Measurements from ENCODE around the gene PPP1R9A.

Gene PPP1R9A

GRCh38 chr7:94972296-94972695, 64.9 kb downstream of the PPP1R9A start:
- no peaks in the 10 kb centered on the region for H3K36me3 ChIP-seq (ENCODE audit: control insufficient read depth, insufficient read depth, low read length)
- no peaks in the 10 kb centered on the region for H3K9me3 ChIP-seq (ENCODE audit: control insufficient read depth, low read length)
- H3K27me3 ChIP-seq (replicated peaks; ENCODE audit: control insufficient read depth, insufficient read depth, low read length, poor library complexity, severe bottlenecking): no peaks in the 10 kb centered on the region
- H3K27ac ChIP-seq (ENCODE audit: insufficient read depth, low read length, poor library complexity, severe bottlenecking): no peak overlapping the region
- no peak for DNase-seq
- no peaks in the 10 kb centered on the region for H3K4me1 ChIP-seq (ENCODE audit: control insufficient read depth, insufficient read depth, low read length, poor library complexity, severe bottlenecking)
- H3K4me3 ChIP-seq (ENCODE audit: insufficient read depth, low read depth, low read length, poor library complexity, severe bottlenecking): no peak overlapping the region

GRCh38 chr7:94973844-94974243, 66.5 kb downstream of the PPP1R9A start:
- DNase-seq: no peak
- H3K27me3 ChIP-seq (replicated peaks; ENCODE audit: control insufficient read depth, insufficient read depth, low read length, poor library complexity, severe bottlenecking): no peaks in the 10 kb centered on the region
- H3K36me3 ChIP-seq (ENCODE audit: control insufficient read depth, insufficient read depth, low read length): no peaks in the 10 kb centered on the region
- H3K27ac ChIP-seq (ENCODE audit: insufficient read depth, low read length, poor library complexity, severe bottlenecking): no peak overlapping the region
- H3K9me3 ChIP-seq (ENCODE audit: control insufficient read depth, low read length): no peaks in the 10 kb centered on the region
- H3K4me1 ChIP-seq (ENCODE audit: control insufficient read depth, insufficient read depth, low read length, poor library complexity, severe bottlenecking): no peaks in the 10 kb centered on the region
- H3K4me3 ChIP-seq (ENCODE audit: insufficient read depth, low read depth, low read length, poor library complexity, severe bottlenecking): no peak overlapping the region

- no peak for DNase-seq
- no peaks in the 10 kb centered on the region for H3K36me3 ChIP-seq (ENCODE audit: control insufficient read depth, insufficient read depth, low read length)
Measured at GRCh38 chr7:94974423-94974822, 67.0 kb downstream of the PPP1R9A start.

GRCh38 chr7:94975336-94975735, 67.9 kb downstream of the PPP1R9A start:
- DNase-seq: no peak
- Histone ChIP-seq H3K9me3 (ENCODE audit: control insufficient read depth, low read length) (no peaks in the 10 kb centered on the region), H3K4me3 (ENCODE audit: insufficient read depth, low read depth, low read length, poor library complexity, severe bottlenecking) (no peak overlapping the region), H3K4me1 (ENCODE audit: control insufficient read depth, insufficient read depth, low read length, poor library complexity, severe bottlenecking) (no peaks in the 10 kb centered on the region), H3K27ac (ENCODE audit: insufficient read depth, low read length, poor library complexity, severe bottlenecking) (no peak overlapping the region), H3K27me3 (replicated peaks; ENCODE audit: control insufficient read depth, insufficient read depth, low read length, poor library complexity, severe bottlenecking) (no peaks in the 10 kb centered on the region), H3K36me3 (ENCODE audit: control insufficient read depth, insufficient read depth, low read length) (no peaks in the 10 kb centered on the region)

More at GRCh38 chr7:94974423-94974822, 67.0 kb downstream of the PPP1R9A start:
- H3K4me1 ChIP-seq (ENCODE audit: control insufficient read depth, insufficient read depth, low read length, poor library complexity, severe bottlenecking): no peaks in the 10 kb centered on the region
- no peaks in the 10 kb centered on the region for H3K9me3 ChIP-seq (ENCODE audit: control insufficient read depth, low read length)
- H3K4me3 ChIP-seq (ENCODE audit: insufficient read depth, low read depth, low read length, poor library complexity, severe bottlenecking): no peak overlapping the region
- no peaks in the 10 kb centered on the region for H3K27me3 ChIP-seq (replicated peaks; ENCODE audit: control insufficient read depth, insufficient read depth, low read length, poor library complexity, severe bottlenecking)
- H3K27ac ChIP-seq (ENCODE audit: insufficient read depth, low read length, poor library complexity, severe bottlenecking): no peak overlapping the region

GRCh38 chr7:94980418-94981142, 73.2 kb downstream of the PPP1R9A start:
- no peak for DNase-seq
- H3K36me3 ChIP-seq (ENCODE audit: control insufficient read depth, insufficient read depth, low read length): no peaks in the 10 kb centered on the region
- H3K4me1 ChIP-seq (ENCODE audit: control insufficient read depth, insufficient read depth, low read length, poor library complexity, severe bottlenecking): no peaks in the 10 kb centered on the region
- H3K4me3 ChIP-seq (ENCODE audit: insufficient read depth, low read depth, low read length, poor library complexity, severe bottlenecking): no peak overlapping the region
- no peak overlapping the region for H3K27ac ChIP-seq (ENCODE audit: insufficient read depth, low read length, poor library complexity, severe bottlenecking)
- no peaks in the 10 kb centered on the region for H3K27me3 ChIP-seq (replicated peaks; ENCODE audit: control insufficient read depth, insufficient read depth, low read length, poor library complexity, severe bottlenecking)
- H3K9me3 ChIP-seq (ENCODE audit: control insufficient read depth, low read length): no peaks in the 10 kb centered on the region

- DNase-seq: no peak
Measured at GRCh38 chr7:94995921-94996320, 88.5 kb downstream of the PPP1R9A start.

GRCh38 chr7:94996369-94996768, 89.0 kb downstream of the PPP1R9A start:
- no peak for DNase-seq
- no peaks in the 10 kb centered on the region for H3K27me3 ChIP-seq (replicated peaks; ENCODE audit: control insufficient read depth, insufficient read depth, low read length, poor library complexity, severe bottlenecking)
- H3K4me3 ChIP-seq (ENCODE audit: insufficient read depth, low read depth, low read length, poor library complexity, severe bottlenecking): no peak overlapping the region
- H3K9me3 ChIP-seq (ENCODE audit: control insufficient read depth, low read length): no peaks in the 10 kb centered on the region
- no peaks in the 10 kb centered on the region for H3K4me1 ChIP-seq (ENCODE audit: control insufficient read depth, insufficient read depth, low read length, poor library complexity, severe bottlenecking)
- H3K36me3 ChIP-seq (ENCODE audit: control insufficient read depth, insufficient read depth, low read length): no peaks in the 10 kb centered on the region
- H3K27ac ChIP-seq (ENCODE audit: insufficient read depth, low read length, poor library complexity, severe bottlenecking): no peak overlapping the region

More at GRCh38 chr7:94995921-94996320, 88.5 kb downstream of the PPP1R9A start:
- no peaks in the 10 kb centered on the region for H3K36me3 ChIP-seq (ENCODE audit: control insufficient read depth, insufficient read depth, low read length)
- H3K27me3 ChIP-seq (replicated peaks; ENCODE audit: control insufficient read depth, insufficient read depth, low read length, poor library complexity, severe bottlenecking): no peaks in the 10 kb centered on the region
- H3K9me3 ChIP-seq (ENCODE audit: control insufficient read depth, low read length): no peaks in the 10 kb centered on the region
- no peaks in the 10 kb centered on the region for H3K4me1 ChIP-seq (ENCODE audit: control insufficient read depth, insufficient read depth, low read length, poor library complexity, severe bottlenecking)
- no peak overlapping the region for H3K27ac ChIP-seq (ENCODE audit: insufficient read depth, low read length, poor library complexity, severe bottlenecking)
- no peak overlapping the region for H3K4me3 ChIP-seq (ENCODE audit: insufficient read depth, low read depth, low read length, poor library complexity, severe bottlenecking)

- Histone ChIP-seq H3K27ac (ENCODE audit: insufficient read depth, low read length, poor library complexity, severe bottlenecking) (no peak overlapping the region), H3K9me3 (ENCODE audit: control insufficient read depth, low read length) (no peaks in the 10 kb centered on the region), H3K4me3 (ENCODE audit: insufficient read depth, low read depth, low read length, poor library complexity, severe bottlenecking) (no peak overlapping the region), H3K27me3 (replicated peaks; ENCODE audit: control insufficient read depth, insufficient read depth, low read length, poor library complexity, severe bottlenecking) (no peaks in the 10 kb centered on the region), H3K36me3 (ENCODE audit: control insufficient read depth, insufficient read depth, low read length) (no peaks in the 10 kb centered on the region), H3K4me1 (ENCODE audit: control insufficient read depth, insufficient read depth, low read length, poor library complexity, severe bottlenecking) (no peaks in the 10 kb centered on the region)
- no peak for DNase-seq
Measured at GRCh38 chr7:94997547-94997946, 90.2 kb downstream of the PPP1R9A start.

- H3K27me3 ChIP-seq (replicated peaks; ENCODE audit: control insufficient read depth, insufficient read depth, low read length, poor library complexity, severe bottlenecking): no peaks in the 10 kb centered on the region
- H3K27ac ChIP-seq (ENCODE audit: insufficient read depth, low read length, poor library complexity, severe bottlenecking): no peak overlapping the region
- H3K4me1 ChIP-seq (ENCODE audit: control insufficient read depth, insufficient read depth, low read length, poor library complexity, severe bottlenecking): no peaks in the 10 kb centered on the region
- no peak overlapping the region for H3K4me3 ChIP-seq (ENCODE audit: insufficient read depth, low read depth, low read length, poor library complexity, severe bottlenecking)
- no peak for DNase-seq
- H3K9me3 ChIP-seq (ENCODE audit: control insufficient read depth, low read length): no peaks in the 10 kb centered on the region
- no peaks in the 10 kb centered on the region for H3K36me3 ChIP-seq (ENCODE audit: control insufficient read depth, insufficient read depth, low read length)
Measured at GRCh38 chr7:94998266-94999068, 91.1 kb downstream of the PPP1R9A start.

- Histone ChIP-seq H3K27ac (ENCODE audit: insufficient read depth, low read length, poor library complexity, severe bottlenecking) (no peak overlapping the region), H3K27me3 (replicated peaks; ENCODE audit: control insufficient read depth, insufficient read depth, low read length, poor library complexity, severe bottlenecking) (no peaks in the 10 kb centered on the region), H3K4me1 (ENCODE audit: control insufficient read depth, insufficient read depth, low read length, poor library complexity, severe bottlenecking) (no peaks in the 10 kb centered on the region), H3K9me3 (ENCODE audit: control insufficient read depth, low read length) (no peaks in the 10 kb centered on the region), H3K36me3 (ENCODE audit: control insufficient read depth, insufficient read depth, low read length) (no peaks in the 10 kb centered on the region), H3K4me3 (ENCODE audit: insufficient read depth, low read depth, low read length, poor library complexity, severe bottlenecking) (no peak overlapping the region)
- no peak for DNase-seq
Measured at GRCh38 chr7:94999069-94999351, 91.6 kb downstream of the PPP1R9A start.

Measured in effector memory CD4-positive, alpha-beta T cell (primary cell).